DND-41 (cell line): ENCODE measurements around the gene PRSS33.
A peak's percentile ranks its signal among the peaks of the same experiment; 100 is the strongest.

Experiments
- ATAC-seq: fragments of 200-7000 bp; cut with Tn5 transposase; 3 replicates; pipeline ENCODE4 v1.9.1; 2021; ENCODE audit warnings: low read depth; ENCODE audit not compliant: insufficient read depth
- DNase-seq: peaks from one replicate; pipeline ENCODE4 v3.0.0-alpha.2; 2020
- H2AFZ ChIP-seq: 2 replicates; pipeline ENCODE4 v1.6.0; 2012; ENCODE audit warnings: low read depth, low read length
- H3K27ac ChIP-seq: 2 replicates; pipeline ENCODE4 v1.5.1; 2012; ENCODE audit warnings: low read length, inconsistent platforms
- H3K27me3 ChIP-seq: fragments of 200-600 bp; sonication (generic); 2 replicates; pipeline ENCODE4 v1.6.0; 2012; ENCODE audit warnings: low read length, mild to moderate bottlenecking, inconsistent platforms; ENCODE audit not compliant: insufficient read depth, poor library complexity
- H3K36me3 ChIP-seq: 2 replicates; pipeline ENCODE4 v1.5.1; 2012; ENCODE audit warnings: low read length, inconsistent platforms; ENCODE audit not compliant: insufficient read depth
- H3K4me1 ChIP-seq: 2 replicates; pipeline ENCODE4 v1.5.1; 2012; ENCODE audit warnings: mild to moderate bottlenecking, low read length; ENCODE audit not compliant: insufficient read depth
- H3K4me2 ChIP-seq: 2 replicates; pipeline ENCODE4 v1.6.0; 2012; ENCODE audit warnings: mild to moderate bottlenecking, moderate library complexity, low read length, inconsistent platforms; ENCODE audit not compliant: insufficient read depth
- H3K4me3 ChIP-seq, 2 experiments: fragments of 200-600 bp in 1 of 2; shearing (Covaris generic) in 1 of 2; 2 replicates each; pipeline ENCODE4 v1.5.1; 2012 to 2016; ENCODE audit warnings: inconsistent platforms in 2 of 2, low read length in 2 of 2, mild to moderate bottlenecking in 2 of 2, low read depth in 1 of 2, moderate library complexity in 1 of 2
- H3K79me2 ChIP-seq: 2 replicates; pipeline ENCODE4 v1.6.0; 2012; ENCODE audit warnings: low read length, inconsistent platforms; ENCODE audit not compliant: insufficient read depth
- H3K9ac ChIP-seq: 2 replicates; pipeline ENCODE4 v1.6.0; 2012; ENCODE audit warnings: low read depth, mild to moderate bottlenecking, inconsistent platforms, low read length, moderate library complexity
- H3K9me3 ChIP-seq: 2 replicates; pipeline ENCODE4 v1.5.1; 2012; ENCODE audit warnings: low read length, moderate library complexity, mild to moderate bottlenecking, inconsistent platforms; ENCODE audit not compliant: insufficient read depth, severe bottlenecking
- H4K20me1 ChIP-seq: 2 replicates; pipeline ENCODE4 v1.6.0; 2012; ENCODE audit warnings: low read length; ENCODE audit not compliant: insufficient read depth
- EZH2 ChIP-seq: IDR thresholded peaks from 3 replicates; pipeline ENCODE4 v1.6.1; 2012; ENCODE audit warnings: borderline replicate concordance, low read depth, mild to moderate bottlenecking, moderate library complexity, low read length, inconsistent platforms; ENCODE audit not compliant: severe bottlenecking
- TF ChIP-seq, protein P1 (sequence below): IDR thresholded peaks from 2 replicates; pipeline ENCODE4 v1.5.1; 2012; ENCODE audit warnings: borderline replicate concordance, low read length, moderate library complexity, mild to moderate bottlenecking; ENCODE audit not compliant: poor library complexity, severe bottlenecking; ENCODE audit errors: extremely low read depth

The PRSS33 gene

DNA sequence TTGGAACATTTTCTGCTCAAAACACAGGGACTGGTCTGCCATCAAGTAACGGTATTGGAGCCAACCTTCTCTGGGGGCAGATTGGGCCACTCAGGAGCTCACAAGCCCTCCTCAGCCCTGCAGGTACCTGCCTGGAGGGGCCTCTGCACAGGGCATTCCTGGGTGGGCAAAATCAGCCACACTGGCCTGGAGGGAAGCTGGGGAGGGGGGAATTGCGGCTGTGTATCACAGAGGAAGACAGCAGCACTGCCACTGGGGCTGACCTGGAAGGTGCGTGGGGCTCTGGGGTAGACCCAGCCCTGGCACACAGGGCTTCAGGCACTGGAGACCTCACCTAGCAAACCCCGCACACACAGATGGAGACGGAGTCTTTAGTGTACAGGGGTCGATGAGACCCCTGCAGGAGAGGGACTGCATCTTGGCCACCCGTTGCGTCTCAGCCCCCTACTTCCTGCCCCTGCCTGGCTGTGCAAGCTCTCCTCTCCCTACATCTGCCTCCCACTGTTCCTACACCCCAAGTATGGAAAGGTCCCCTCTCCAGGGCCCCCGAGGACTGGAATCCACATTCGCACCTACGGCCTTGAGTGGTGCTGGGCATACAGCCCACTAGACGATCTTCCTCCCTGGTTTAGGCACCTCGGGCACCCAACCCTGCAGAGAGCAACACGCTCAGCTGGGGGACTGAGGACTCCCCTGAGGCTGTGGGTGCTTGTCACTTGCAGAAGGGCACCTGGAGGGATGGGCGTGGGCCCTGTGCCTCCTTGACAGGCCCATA is 42.1 kb downstream of the PRSS33 start:
- Histone ChIP-seq H3K4me3 (no peak overlapping the region), H4K20me1 (no peaks in the 10 kb centered on the region), H3K9ac (no peak overlapping the region), H3K27ac (no peak overlapping the region), H3K79me2 (peaks cover 11% of the 10 kb centered on the region; the same call in 1 of the 2 replicates), H3K36me3 (peaks cover 12% of the 10 kb centered on the region), H3K4me1 (peaks cover under 1% of the 10 kb centered on the region; the same call in 1 of the 2 replicates), H2AFZ (no peak overlapping the region), H3K9me3 (no peaks in the 10 kb centered on the region), H3K27me3 (no peaks in the 10 kb centered on the region), H3K4me2 (no peak overlapping the region)
- no peak for DNase-seq
- TF ChIP-seq EZH2: no peak
- TF ChIP-seq, protein P1, sequence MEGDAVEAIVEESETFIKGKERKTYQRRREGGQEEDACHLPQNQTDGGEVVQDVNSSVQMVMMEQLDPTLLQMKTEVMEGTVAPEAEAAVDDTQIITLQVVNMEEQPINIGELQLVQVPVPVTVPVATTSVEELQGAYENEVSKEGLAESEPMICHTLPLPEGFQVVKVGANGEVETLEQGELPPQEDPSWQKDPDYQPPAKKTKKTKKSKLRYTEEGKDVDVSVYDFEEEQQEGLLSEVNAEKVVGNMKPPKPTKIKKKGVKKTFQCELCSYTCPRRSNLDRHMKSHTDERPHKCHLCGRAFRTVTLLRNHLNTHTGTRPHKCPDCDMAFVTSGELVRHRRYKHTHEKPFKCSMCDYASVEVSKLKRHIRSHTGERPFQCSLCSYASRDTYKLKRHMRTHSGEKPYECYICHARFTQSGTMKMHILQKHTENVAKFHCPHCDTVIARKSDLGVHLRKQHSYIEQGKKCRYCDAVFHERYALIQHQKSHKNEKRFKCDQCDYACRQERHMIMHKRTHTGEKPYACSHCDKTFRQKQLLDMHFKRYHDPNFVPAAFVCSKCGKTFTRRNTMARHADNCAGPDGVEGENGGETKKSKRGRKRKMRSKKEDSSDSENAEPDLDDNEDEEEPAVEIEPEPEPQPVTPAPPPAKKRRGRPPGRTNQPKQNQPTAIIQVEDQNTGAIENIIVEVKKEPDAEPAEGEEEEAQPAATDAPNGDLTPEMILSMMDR: no peak
- peak; percentile 23; the same call in 1 of the 3 replicates for ATAC-seq

DNA sequence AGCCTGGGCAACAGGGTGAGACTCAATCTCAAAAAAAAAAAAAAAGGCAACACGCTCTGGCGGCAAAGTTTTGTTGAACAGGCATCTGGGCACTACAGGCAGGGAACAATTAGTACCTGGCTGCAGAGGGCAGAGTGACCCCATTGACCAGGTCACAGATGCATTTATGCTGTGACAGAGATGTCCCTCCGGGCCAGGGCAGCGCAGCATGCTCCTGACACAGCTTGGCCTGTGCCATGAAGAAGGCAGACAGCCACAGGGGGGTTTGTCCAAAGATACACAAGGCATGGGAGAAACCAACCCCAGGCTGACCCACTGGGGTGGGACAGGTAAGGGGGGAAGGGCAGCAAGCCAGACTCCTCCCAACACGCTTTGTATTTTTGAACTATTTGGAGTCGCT is 42.6 kb downstream of the PRSS33 start:
- TF ChIP-seq, protein P1: no peak
- TF ChIP-seq EZH2: no peak
- no peak overlapping the region for H3K4me2 ChIP-seq
- DNase-seq: no peak
- H3K4me3 ChIP-seq: no peak overlapping the region
- no peak overlapping the region for H3K27ac ChIP-seq
- H3K9me3 ChIP-seq: no peaks in the 10 kb centered on the region
- no peak for ATAC-seq
- H3K4me1 ChIP-seq: no peaks in the 10 kb centered on the region
- H3K79me2 ChIP-seq: peaks cover 5% of the 10 kb centered on the region; the same call in 1 of the 2 replicates
- H4K20me1 ChIP-seq: no peaks in the 10 kb centered on the region
- H3K9ac ChIP-seq: no peak overlapping the region
- no peaks in the 10 kb centered on the region for H3K27me3 ChIP-seq
- no peak overlapping the region for H2AFZ ChIP-seq
- peaks cover 10% of the 10 kb centered on the region for H3K36me3 ChIP-seq

DNA sequence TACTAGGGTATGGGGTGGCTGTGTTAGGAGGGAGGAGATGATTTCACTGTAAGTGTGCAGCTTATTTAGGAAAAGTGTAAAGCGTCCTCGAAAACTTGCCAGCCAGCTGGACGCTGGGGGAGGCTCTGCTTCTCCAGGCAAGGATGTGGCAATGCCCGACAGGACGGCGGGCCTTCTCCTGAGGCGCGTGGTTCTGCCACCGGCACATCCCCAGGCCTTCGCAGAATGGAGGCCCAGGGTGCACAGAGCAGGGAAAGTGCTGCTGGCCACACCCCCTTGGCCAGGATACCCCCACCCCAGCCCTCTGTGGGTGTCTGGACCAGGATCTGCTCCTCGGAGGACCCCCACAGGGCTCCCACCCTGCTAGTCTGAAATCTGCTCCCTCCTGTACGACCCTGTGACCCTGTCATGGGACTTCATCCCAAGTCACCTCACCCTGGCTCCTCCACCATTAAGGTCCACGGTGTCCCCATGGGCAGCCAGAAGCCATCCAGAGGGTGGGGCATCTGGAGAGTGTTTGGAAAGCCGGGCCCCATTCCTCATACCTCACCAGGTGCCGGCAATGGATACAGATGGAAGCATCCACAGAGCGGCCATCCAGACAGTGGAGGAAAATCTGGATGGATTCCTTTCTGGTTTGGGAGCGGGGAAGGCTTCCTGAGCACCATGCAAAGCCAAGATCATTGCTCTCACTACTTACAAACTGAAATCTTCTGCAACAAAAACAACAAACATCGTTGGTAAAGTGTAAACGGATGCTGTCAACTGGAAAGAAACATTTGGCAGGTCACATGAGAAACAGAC is 44.2 kb downstream of the PRSS33 start:
- no peaks in the 10 kb centered on the region for H3K36me3 ChIP-seq
- no peak overlapping the region for H3K4me3 ChIP-seq
- H3K4me2 ChIP-seq: no peak overlapping the region
- TF ChIP-seq EZH2: no peak
- TF ChIP-seq, protein P1: no peak
- no peaks in the 10 kb centered on the region for H3K4me1 ChIP-seq
- H2AFZ ChIP-seq: no peak overlapping the region
- ATAC-seq (no peak), DNase-seq (no peak)
- H3K9me3 ChIP-seq: no peaks in the 10 kb centered on the region
- no peak overlapping the region for H3K9ac ChIP-seq
- no peak overlapping the region for H3K27ac ChIP-seq
- no peaks in the 10 kb centered on the region for H4K20me1 ChIP-seq
- no peaks in the 10 kb centered on the region for H3K79me2 ChIP-seq
- H3K27me3 ChIP-seq: no peaks in the 10 kb centered on the region
